IPS-18c (cell line): ENCODE measurements around the gene RHOU.
"Not testable (repeated sequence)": the region's sequence is repeated elsewhere in the genome, so short reads cannot be mapped to it uniquely, and the experiment has no call there.

Source experiments
- H3K4me3 ChIP-seq: 2 replicates; pipeline ENCODE4 v1.7.0; 2013; ENCODE audit warnings: low read depth, mild to moderate bottlenecking, low read length, moderate library complexity; ENCODE audit not compliant: insufficient read depth
- H3K9me3 ChIP-seq: one replicate; pipeline ENCODE4 v1.6.1; 2013; ENCODE audit warnings: mild to moderate bottlenecking, low read length, moderate library complexity; ENCODE audit not compliant: control insufficient read depth, insufficient read depth

The RHOU gene

DNA sequence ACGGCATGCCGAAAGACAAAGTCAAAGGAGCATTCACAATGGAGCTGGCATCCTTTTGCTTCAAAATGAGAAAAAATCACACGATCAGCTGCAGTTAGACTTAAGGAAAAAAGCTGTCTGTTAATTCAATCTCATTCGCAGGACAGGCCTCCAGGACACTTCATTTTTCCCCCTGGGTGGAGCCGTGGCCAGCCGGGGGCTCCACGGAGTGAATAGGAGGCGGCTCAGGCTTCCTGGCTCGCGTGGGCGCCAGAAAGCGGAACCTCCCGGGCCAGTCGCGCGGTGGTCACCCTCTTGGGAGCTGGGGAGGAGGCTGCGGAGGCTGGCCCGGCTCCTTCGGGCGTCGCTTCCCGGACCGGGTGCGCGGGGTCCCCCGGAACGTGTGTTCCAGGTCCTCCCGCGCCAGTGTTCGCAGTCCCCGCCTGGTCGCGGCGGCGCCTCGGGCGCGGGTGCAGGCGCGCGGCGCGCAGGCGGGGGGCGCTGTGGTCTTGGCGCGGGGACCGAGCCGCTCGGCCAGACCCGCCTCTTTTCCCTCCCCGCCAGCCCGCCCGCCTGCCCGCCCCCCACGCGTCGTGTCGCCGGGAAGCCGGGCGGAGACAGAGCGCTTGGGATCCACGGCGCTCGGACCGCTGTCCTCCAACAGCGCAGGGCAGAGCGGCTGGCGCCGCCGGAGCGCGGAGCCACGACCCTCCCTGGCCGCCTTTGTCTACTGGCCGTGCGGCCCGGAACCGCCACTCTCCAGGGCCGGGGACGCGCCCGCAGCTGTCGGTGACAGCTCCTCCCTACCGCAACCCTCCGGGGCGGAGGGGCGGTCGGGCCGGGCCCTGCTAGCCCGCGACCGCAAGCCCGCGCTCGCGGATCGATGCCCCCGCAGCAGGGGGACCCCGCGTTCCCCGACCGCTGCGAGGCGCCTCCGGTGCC is at the start of gene RHOU:
Gene RHOU (plus strand): TSS at position 599 of the 921 bp plus-strand sequence. CDS start 264 bp downstream, at position 863.
- no peaks in the 10 kb centered on the region for H3K9me3 ChIP-seq
- H3K4me3 ChIP-seq, result peak within 1 kb of the TSS; percentile 65

DNA sequence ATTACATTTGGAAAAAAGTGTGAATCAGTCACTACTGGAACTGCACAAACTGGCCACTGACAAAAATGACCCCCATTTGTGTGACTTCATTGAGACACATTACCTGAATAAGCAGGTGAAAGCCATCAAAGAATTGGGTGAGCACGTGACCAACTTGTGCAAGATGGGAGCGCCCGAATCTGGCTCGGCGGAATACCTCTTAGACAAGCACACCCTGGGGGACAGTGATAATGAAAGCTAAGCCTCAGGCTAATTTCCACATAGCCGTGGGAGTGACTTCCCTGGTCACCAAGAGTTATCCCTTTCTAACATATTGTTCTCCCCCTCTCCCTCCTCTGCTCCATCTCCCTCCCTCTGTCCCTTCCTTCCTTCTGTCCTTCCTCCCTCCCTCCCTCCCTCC is 47.7 kb upstream of the RHOU start:
- no peak overlapping the region for H3K4me3 ChIP-seq
- H3K9me3 ChIP-seq, result no peaks in the 10 kb centered on the region

GRCh38 chr1:228689255-228689654 is 46.0 kb upstream of the RHOU start:
- no peak overlapping the region for H3K4me3 ChIP-seq

DNA sequence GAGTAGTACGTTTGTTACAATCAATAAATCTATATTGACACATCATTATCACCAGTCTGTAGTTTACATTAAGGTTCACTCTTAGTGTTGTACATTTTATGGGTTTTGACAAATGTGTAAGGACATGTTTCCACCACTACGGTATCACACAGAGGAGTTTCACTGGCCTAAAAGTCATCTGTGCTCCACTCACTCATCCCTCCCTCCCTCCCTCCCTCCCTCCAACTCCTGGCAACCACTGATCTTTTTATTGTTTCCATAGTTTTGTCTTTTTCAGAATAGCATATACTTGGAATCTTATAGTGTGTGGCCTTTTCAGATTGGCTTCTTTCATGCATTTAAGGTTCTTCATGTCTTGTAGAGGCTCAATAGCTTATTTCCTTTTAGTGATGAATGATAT is 44.1 kb upstream of the RHOU start:
- Histone ChIP-seq H3K9me3 (no peaks in the 10 kb centered on the region), H3K4me3 (no peak overlapping the region)

More at GRCh38 chr1:228689255-228689654, 46.0 kb upstream of the RHOU start:
- no peaks in the 10 kb centered on the region for H3K9me3 ChIP-seq

GRCh38 chr1:228691926-228692325 is 43.4 kb upstream of the RHOU start:
- H3K4me3 ChIP-seq, result no peak overlapping the region
- H3K9me3 ChIP-seq, result no peaks in the 10 kb centered on the region

- H3K4me3 ChIP-seq, H3K9me3 ChIP-seq: not testable (repeated sequence)
Observed at GRCh38 chr1:228694447-228694846, 40.8 kb upstream of the RHOU start.

GRCh38 chr1:228695015-228695955 is 40.0 kb upstream of the RHOU start:
- H3K9me3 ChIP-seq, result no peaks in the 10 kb centered on the region

DNA sequence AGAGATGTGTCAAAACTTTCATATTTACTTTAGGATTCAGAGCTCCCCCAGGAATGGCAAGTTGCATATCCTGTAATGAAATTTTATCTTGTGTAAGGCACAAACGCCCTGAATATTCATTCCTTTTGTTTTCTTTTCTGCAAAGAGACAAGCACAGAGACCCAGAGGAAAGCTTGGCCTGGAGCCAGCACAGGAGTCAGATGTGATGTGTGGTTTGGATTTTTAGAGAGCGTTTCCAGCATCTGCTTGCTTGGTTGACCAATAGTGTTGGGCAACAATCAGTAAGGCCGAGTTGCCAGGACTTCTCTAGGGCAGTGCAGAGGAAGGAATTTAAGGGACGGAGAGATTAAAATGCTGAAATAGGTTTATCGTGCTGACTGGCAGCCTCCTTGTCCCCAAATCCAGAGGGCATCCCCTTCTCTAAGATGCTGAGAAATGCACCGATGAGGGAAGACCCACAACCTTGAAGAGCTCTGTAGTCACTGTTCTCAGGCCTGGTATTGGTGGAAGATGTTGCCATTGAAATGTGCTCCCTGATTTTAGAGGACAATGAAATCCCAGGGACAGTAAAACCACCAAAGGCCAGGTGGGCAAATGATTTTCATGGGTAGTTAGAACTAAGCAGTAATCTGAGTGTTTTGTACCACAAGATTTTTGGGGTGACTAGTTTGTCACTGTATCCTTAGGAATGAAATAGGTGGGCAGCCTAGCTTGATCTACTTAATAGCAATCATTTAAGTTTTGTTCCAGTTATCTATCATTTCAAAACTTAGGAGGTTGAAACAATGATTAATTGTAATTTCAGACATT is 37.9 kb upstream of the RHOU start:
- no peak overlapping the region for H3K4me3 ChIP-seq

More at GRCh38 chr1:228695015-228695955, 40.0 kb upstream of the RHOU start:
- H3K4me3 ChIP-seq, result no peak overlapping the region

GRCh38 chr1:228698017-228698329 is 37.3 kb upstream of the RHOU start:
- H3K4me3 ChIP-seq, result no peak overlapping the region

More for the DNA sequence above, 37.9 kb upstream of the RHOU start:
- no peaks in the 10 kb centered on the region for H3K9me3 ChIP-seq

GRCh38 chr1:228702433-228702832 is 32.8 kb upstream of the RHOU start:
- H3K4me3 ChIP-seq, result no peak overlapping the region
- no peaks in the 10 kb centered on the region for H3K9me3 ChIP-seq

More at GRCh38 chr1:228698017-228698329, 37.3 kb upstream of the RHOU start:
- H3K9me3 ChIP-seq, result no peaks in the 10 kb centered on the region

- Histone ChIP-seq H3K9me3 (no peaks in the 10 kb centered on the region), H3K4me3 (no peak overlapping the region)
Observed at GRCh38 chr1:228706305-228706704, 29.0 kb upstream of the RHOU start.

DNA sequence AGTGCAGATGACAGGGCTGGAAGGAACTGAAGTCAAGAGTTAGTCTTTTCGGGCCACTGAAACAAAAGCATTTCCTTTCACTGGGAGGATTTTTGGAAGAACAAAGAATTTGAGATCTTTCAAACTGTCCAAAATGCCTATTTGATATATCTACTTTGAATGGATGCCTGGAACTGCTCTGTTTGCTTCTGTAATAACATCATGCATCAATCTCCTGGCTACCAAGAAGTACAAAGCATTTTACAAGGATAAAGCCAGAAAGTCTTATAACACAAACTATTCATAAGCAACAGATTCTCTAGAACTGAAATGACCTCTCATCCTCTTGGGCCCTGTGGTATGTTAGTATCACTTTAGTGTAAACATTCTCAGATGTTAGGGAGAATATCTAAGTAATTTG is 18.2 kb upstream of the RHOU start:
- no peaks in the 10 kb centered on the region for H3K9me3 ChIP-seq

DNA sequence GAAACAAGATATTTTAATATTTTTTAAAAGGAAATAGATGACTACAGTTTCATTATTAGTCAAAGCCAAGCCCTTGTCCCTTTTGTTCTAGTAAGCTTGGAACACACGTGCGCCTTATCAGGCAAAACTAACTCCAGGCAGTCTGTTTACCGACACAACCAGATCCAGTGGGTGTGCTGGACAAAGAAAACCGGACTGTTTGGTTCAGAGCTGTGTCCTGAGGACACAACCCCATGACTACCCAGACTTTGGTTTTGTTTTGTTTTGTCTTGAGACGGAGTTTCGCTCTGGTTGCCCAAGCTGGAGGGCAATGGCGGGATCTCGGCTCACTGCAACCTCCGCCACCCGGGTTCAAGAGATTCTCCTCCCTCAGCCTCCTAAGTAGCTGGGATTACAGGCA is 13.9 kb upstream of the RHOU start:
- Histone ChIP-seq H3K9me3 (no peaks in the 10 kb centered on the region), H3K4me3 (no peak overlapping the region)

More for the DNA sequence above, 18.2 kb upstream of the RHOU start:
- H3K4me3 ChIP-seq, result no peak overlapping the region

- Histone ChIP-seq H3K4me3 (no peak overlapping the region), H3K9me3 (no peaks in the 10 kb centered on the region)
Observed at GRCh38 chr1:228723287-228723686, 12.0 kb upstream of the RHOU start.

DNA sequence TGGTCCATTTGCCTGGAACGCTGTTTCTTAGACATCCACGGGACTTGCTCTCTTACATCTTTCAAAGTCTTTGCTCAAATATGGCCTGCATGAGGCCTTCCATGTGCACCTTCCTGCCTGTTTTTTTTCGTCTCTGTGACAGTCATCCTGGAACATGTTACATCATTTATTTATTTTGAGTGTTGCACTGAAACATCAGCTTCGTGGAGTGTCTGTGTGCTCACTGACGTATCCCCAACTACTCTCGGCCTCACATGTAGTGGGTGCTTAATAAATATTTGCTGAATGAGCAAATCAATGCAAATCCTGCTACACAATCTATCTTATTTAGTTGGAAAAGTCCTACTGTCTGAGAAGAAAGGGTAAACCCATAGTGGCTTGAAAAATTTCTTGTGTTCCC is 11.4 kb upstream of the RHOU start:
- no peaks in the 10 kb centered on the region for H3K9me3 ChIP-seq
- H3K4me3 ChIP-seq, result no peak overlapping the region

- H3K9me3 ChIP-seq, result no peaks in the 10 kb centered on the region
- H3K4me3 ChIP-seq, result no peak overlapping the region
Observed at GRCh38 chr1:228725178-228725577, 10.1 kb upstream of the RHOU start.

DNA sequence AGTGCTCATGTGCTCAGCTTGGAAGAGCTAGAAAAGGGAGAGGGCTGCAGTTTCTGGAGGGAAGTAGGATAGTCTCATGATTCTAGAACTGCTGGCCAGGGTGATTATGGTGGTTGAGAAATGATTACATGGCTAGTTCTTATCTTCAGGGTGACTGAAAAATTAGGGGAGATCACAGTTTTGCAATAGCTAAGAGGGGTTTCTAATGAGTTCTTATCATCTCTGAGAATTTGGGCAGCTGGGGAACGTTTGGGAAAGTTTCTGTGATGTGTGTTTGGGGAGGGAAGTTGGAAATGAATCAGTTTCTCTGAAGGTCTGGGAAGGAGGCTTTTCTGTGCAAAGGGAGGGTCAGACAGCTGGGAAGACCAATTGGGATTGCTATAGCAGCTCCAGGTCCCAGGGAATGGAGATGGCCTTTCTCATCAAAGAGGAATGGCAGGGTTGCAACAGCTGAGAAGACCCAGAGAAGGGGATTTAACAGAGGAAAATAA is 7.6 kb upstream of the RHOU start:
- no peak overlapping the region for H3K4me3 ChIP-seq
- H3K9me3 ChIP-seq, result no peaks in the 10 kb centered on the region
